AG08396 (cell line): ENCODE measurements around the gene ARAF.

Experiments
- DNase-seq: peaks from one replicate; pipeline ENCODE4 v3.0.0; 2012; ENCODE audit warnings: low spot score, mixed read lengths

Gene ARAF

GRCh38 chrX:47564438-47565085 lies 3.6 kb downstream of the ARAF start:
- no peak for DNase-seq

- no peak for DNase-seq
Observed at GRCh38 chrX:47566841-47567240, 5.8 kb downstream of the ARAF start.

- DNase-seq = peak; percentile 12
Observed at GRCh38 chrX:47568656-47569295, 7.8 kb downstream of the ARAF start.

GRCh38 chrX:47570794-47571193 lies 9.8 kb downstream of the ARAF start:
- DNase-seq = no peak

- no peak for DNase-seq
Observed at GRCh38 chrX:47571215-47571614, 10.2 kb downstream of the ARAF start.

GRCh38 chrX:47571896-47572295 lies 10.9 kb downstream of the ARAF start:
- no peak for DNase-seq

GRCh38 chrX:47572773-47573340 lies 11.9 kb downstream of the ARAF start:
- DNase-seq = no peak

GRCh38 chrX:47573341-47574075 lies 12.5 kb downstream of the ARAF start:
- peak; percentile 31 for DNase-seq

GRCh38 chrX:47574076-47574546 lies 13.1 kb downstream of the ARAF start:
- no peak for DNase-seq

GRCh38 chrX:47574547-47575301 lies 13.7 kb downstream of the ARAF start:
- DNase-seq = peak; percentile 15

- no peak for DNase-seq
Observed at GRCh38 chrX:47576021-47576898, 15.3 kb downstream of the ARAF start.

GRCh38 chrX:47577424-47577823 lies 16.4 kb downstream of the ARAF start:
- DNase-seq = peak; percentile 11

GRCh38 chrX:47577901-47578300 lies 16.9 kb downstream of the ARAF start:
- peak; percentile 5 for DNase-seq

GRCh38 chrX:47578692-47579091 lies 17.7 kb downstream of the ARAF start:
- DNase-seq = no peak

- DNase-seq = peak; percentile 65
Observed at GRCh38 chrX:47579537-47579936, 18.5 kb downstream of the ARAF start.

GRCh38 chrX:47581731-47582647 lies 21.0 kb downstream of the ARAF start, which contains the start of gene TIMP1:
Gene TIMP1, plus strand, starts transcription at chrX:47582436. Its CDS starts 980 bp downstream, at chrX:47583416.
- DNase-seq = peak; percentile 89

- peak; percentile 5 for DNase-seq
Observed at GRCh38 chrX:47583240-47583861, 22.3 kb downstream of the ARAF start.

- DNase-seq = no peak
Observed at GRCh38 chrX:47584714-47585113, 23.7 kb downstream of the ARAF start.

- DNase-seq = no peak
Observed at GRCh38 chrX:47585273-47585672, 24.3 kb downstream of the ARAF start.
